OCI-LY3 (cell line): ENCODE measurements around the gene ADCY7.

Experiments used
- H2AFZ ChIP-seq: fragments of 200-600, 300-600 bp; shearing (Covaris generic); 2 replicates; pipeline ENCODE4 v1.6.0; 2014; ENCODE audit warnings: antibody characterized with exemption, low read depth, low read length
- H3K27ac ChIP-seq: fragments of 200-600, 300-600 bp; sonication (generic); 2 replicates; pipeline ENCODE4 v1.5.1; 2014; ENCODE audit warnings: mild to moderate bottlenecking, low read length, moderate library complexity, mixed read lengths
- H3K27me3 ChIP-seq: fragments of 200-600, 300-600 bp; sonication (generic); 2 replicates; pipeline ENCODE4 v1.6.1; 2014; ENCODE audit warnings: low read depth, low read length, mixed read lengths
- H3K36me3 ChIP-seq: fragments of 200-600, 300-600 bp; sonication (generic); replicated peaks from 2 replicates; pipeline ENCODE3; 2014; ENCODE audit warnings: low read depth, low read length, mixed read lengths
- H3K4me1 ChIP-seq: fragments of 300-600, 200-600 bp; sonication (generic); 2 replicates; pipeline ENCODE4 v1.6.1; 2014; ENCODE audit warnings: low read length, mixed read lengths
- H3K4me2 ChIP-seq: fragments of 200-600, 300-600 bp; sonication (generic); 2 replicates; pipeline ENCODE4 v1.6.1; 2014; ENCODE audit warnings: low read length, mixed read lengths
- H3K4me3 ChIP-seq: fragments of 300-600, 200-600 bp; sonication (generic); 2 replicates; pipeline ENCODE4 v1.5.1; 2014; ENCODE audit warnings: antibody characterized with exemption, mild to moderate bottlenecking, low read length, moderate library complexity
- H3K79me2 ChIP-seq: fragments of 300-600, 200-600 bp; shearing (Covaris generic); 2 replicates; pipeline ENCODE4 v1.6.1; 2014; ENCODE audit warnings: mild to moderate bottlenecking, low read length, mixed read lengths
- H3K9ac ChIP-seq: fragments of 300-600, 200-600 bp; shearing (Covaris generic); 2 replicates; pipeline ENCODE4 v1.6.0; 2014; ENCODE audit warnings: mild to moderate bottlenecking, low read length, moderate library complexity
- H3K9me3 ChIP-seq: fragments of 200-600, 300-600 bp; shearing (Covaris generic); 2 replicates; pipeline ENCODE4 v1.6.1; 2014; ENCODE audit warnings: low read length, mixed read lengths; ENCODE audit not compliant: insufficient read depth
- H4K20me1 ChIP-seq: fragments of 200-600, 300-600 bp; sonication (generic); 2 replicates; pipeline ENCODE4 v1.6.1; 2016; ENCODE audit warnings: low read length, mixed read lengths; ENCODE audit not compliant: insufficient read depth
- CTCF ChIP-seq: fragments of 200-600, 300-600 bp; sonication (generic); IDR thresholded peaks from 2 replicates; pipeline ENCODE4 v1.5.1; 2014; ENCODE audit warnings: antibody characterized with exemption, low read length, low read depth
- EZH2phosphoT487 ChIP-seq: fragments of 200-600 bp; shearing (Covaris generic); IDR thresholded peaks from 2 replicates; pipeline ENCODE4 v1.6.1; 2018; ENCODE audit warnings: antibody characterized with exemption, mixed run types, low read depth

ADCY7 gene

DNA sequence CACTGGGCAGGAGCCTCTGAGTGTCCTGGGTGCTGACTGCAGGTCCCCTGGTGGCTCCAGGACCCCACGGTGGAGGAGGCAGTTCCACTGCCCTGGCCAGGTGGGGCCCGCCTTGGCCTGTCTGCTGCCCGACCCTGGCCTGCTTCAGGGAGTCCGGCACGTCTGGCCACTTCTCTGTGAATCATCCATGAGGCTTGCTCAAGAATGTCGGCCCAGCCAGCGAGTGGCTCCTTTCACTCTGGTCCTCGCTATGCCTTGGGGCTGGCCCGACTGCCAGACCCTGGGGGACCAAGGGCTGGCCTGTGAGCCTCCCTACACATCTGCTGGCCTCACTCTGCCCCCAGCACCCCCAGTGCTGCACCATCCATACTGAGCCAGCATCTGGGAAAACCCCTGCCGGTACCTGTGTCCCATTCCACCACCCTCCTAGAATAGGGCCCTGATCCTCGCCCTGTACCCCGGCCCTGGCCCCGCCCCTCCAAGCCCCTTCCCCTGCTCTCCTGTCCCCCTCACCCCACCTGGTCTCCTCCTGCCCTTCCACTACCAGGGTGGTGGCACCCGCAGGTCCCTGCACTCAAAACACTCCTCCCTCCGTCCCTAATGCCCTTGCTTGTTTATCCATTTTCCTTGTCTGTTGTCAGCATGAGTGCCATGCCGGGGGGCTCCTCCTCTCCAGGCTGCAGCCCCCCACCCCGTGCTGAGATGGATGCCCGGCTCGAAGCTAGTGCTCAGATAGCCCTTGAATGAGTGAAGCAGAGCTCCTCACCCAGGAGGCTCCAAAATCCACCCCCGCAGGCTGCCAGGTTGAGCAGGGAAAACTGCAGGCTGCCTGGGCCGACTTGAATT is 35.5 kb downstream of the ADCY7 start:
- H3K79me2 ChIP-seq = no peaks in the 10 kb centered on the region
- H3K27ac ChIP-seq = no peak overlapping the region
- no peak overlapping the region for H2AFZ ChIP-seq
- H3K27me3 ChIP-seq = no peaks in the 10 kb centered on the region
- 0 out of 2 replicates have a peak, but pooled peaks cover 3% of the 10 kb centered on the region for H4K20me1 ChIP-seq
- no peaks in the 10 kb centered on the region for H3K4me1 ChIP-seq
- no peaks in the 10 kb centered on the region for H3K9me3 ChIP-seq
- peaks cover 9% of the 10 kb centered on the region for H3K36me3 ChIP-seq
- no peak for TF ChIP-seq CTCF
- TF ChIP-seq EZH2phosphoT487 = no peak
- no peak overlapping the region for H3K4me3 ChIP-seq
- H3K9ac ChIP-seq = no peak overlapping the region
- no peak overlapping the region for H3K4me2 ChIP-seq

DNA sequence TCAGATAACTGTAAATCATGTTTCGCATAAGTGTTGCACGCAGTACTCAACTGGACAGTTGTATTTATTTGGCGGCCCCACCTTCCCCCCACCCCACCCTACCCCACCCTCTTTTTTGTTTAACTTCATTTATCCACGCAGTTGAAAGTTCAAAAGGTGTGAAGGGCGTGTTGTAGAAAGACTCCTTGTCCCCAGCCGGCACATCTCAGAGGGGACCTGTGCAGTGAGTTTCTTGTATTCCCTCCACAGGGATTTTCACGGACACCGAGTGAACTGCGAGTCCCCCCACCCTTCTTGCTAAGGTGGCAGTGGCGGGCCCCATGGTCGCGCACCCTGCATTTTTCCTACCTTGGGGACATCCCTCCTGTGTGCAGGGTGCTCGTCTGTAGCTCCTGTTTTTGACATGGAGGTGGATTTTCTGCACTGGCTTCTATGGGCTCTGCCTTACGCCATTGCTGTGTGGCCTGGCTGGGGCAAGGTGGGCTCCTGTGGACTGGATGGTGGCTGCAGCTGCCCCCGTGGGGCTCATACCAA is 36.2 kb downstream of the ADCY7 start:
- no peak overlapping the region for H3K4me3 ChIP-seq
- H3K36me3 ChIP-seq = peaks cover 13% of the 10 kb centered on the region
- no peaks in the 10 kb centered on the region for H4K20me1 ChIP-seq
- TF ChIP-seq EZH2phosphoT487 (no peak), CTCF (no peak)
- no peak overlapping the region for H3K9ac ChIP-seq
- H3K4me1 ChIP-seq = no peaks in the 10 kb centered on the region
- H3K27me3 ChIP-seq = no peaks in the 10 kb centered on the region
- H3K79me2 ChIP-seq = no peaks in the 10 kb centered on the region
- no peak overlapping the region for H2AFZ ChIP-seq
- H3K9me3 ChIP-seq = no peaks in the 10 kb centered on the region
- H3K4me2 ChIP-seq = no peak overlapping the region
- H3K27ac ChIP-seq = no peak overlapping the region

DNA sequence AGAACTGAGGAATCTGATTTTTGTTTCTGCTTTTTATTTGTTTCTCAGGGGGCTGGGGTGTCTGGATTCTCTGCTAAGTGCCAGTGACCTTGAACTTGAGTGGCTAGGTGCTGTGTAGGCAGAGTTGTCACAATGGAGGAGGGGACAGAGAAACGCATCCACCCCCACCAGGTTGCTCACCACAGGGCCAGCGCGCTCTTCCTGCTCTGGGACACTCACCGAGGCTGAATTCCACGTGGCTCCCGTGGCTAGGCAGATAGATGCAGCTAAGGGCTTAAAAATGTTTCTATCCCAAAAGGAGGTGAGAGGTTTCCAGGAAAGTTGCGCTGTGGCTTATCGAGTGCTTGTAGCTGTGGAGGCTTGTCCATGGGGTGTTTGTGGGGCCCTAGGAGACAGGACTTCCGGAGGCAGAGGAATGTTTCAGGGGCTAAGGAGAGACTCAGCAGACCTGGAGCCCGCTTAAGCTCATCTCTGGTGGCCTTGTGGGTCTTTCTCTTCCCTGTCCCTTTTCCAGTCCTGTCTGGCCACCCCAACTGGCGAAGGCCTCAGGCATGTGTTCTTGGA is 36.8 kb downstream of the ADCY7 start:
- no peak overlapping the region for H3K27ac ChIP-seq

More for the DNA sequence above, 36.8 kb downstream of the ADCY7 start:
- H3K4me3 ChIP-seq = no peak overlapping the region
- H3K9ac ChIP-seq = no peak overlapping the region
- peaks cover 13% of the 10 kb centered on the region for H3K36me3 ChIP-seq
- no peaks in the 10 kb centered on the region for H3K27me3 ChIP-seq
- TF ChIP-seq CTCF (no peak), EZH2phosphoT487 (no peak)
- no peak overlapping the region for H3K4me2 ChIP-seq
- no peaks in the 10 kb centered on the region for H3K4me1 ChIP-seq
- no peaks in the 10 kb centered on the region for H4K20me1 ChIP-seq
- H3K9me3 ChIP-seq = no peaks in the 10 kb centered on the region
- no peaks in the 10 kb centered on the region for H3K79me2 ChIP-seq
- no peak overlapping the region for H2AFZ ChIP-seq
